ENCODE measurements around the gene NRF1. TPM values are rescaled to one million over a fixed set of nuclear protein-coding genes. Genes with fewer than 3 reads are reported as not detected.

The NRF1 gene
- total and polyA plus RNA-seq, 2 of the 13 experiments (the other 11 are each of a cell fraction or from before 2014, with no cell fraction given) = 9.3 to 10.1 TPM

DNA sequence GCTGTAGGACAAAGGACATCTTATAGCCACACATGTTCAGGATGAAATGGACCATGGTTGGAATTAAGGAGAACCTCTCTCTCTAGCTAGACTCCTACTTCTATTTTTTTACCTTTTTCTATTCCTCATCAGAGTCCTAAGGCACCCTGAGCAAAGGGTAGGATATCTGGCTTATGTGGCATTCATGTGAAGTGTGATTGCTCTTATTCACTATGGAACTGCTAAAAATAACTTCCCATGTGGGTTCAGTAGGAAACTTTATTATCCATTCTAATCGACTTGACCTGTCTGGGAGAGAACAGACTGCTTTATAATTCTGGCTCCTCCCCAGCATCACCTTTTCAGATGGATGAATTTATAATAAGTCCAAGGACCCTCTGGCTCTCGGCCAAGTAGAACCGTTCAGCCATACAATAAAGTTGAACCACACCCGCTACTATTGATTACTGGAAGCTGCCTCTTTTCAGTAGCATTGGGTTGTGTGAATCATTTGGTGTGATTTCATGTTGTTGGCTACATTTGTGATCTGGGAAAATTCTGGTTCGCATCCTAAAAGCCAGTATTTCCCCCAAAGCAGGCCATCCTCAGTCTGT lies 117.5 kb downstream of the NRF1 start:
- BruUV-seq (replicated peaks) = no TSS peak
- peaks cover 7 to 41% of the 10 kb centered on the region in 2 experiments for H3K36me3 ChIP-seq (replicated peaks in 1 of 2; ENCODE audit: control insufficient read depth in 1 of 2, insufficient read depth in 2 of 2, low read length in 2 of 2)
- no peaks in the 10 kb centered on the region for H4K20me1 ChIP-seq (ENCODE audit: insufficient read depth, low read length)
- H2AFZ ChIP-seq (ENCODE audit: low read length) = no peak overlapping the region
- no peak overlapping the region for H3K9ac ChIP-seq (ENCODE audit: insufficient read depth, low read depth, low read length)
- no peak overlapping the region for H3K4me2 ChIP-seq (ENCODE audit: low read depth, low read length)
- CTCF ChIA-PET (ENCODE audit: low intra/inter-chr PET ratio, low total read pairs) = no interaction called here
- no peaks in the 10 kb centered on the region for H3K79me2 ChIP-seq (ENCODE audit: insufficient read depth, low read length)
- H3K9me3 ChIP-seq (ENCODE audit: low read length) = no peaks in the 10 kb centered on the region
- no peak overlapping the region for H3K27ac ChIP-seq (ENCODE audit: extremely low read length, insufficient read depth, low read length)
- POLR2A ChIA-PET = no interaction called here
- ATAC-seq = no peak
- intact Hi-C loops (cut with micrococcal nuclease; ENCODE audit: unreplicated experiment) (no loop called here), in situ Hi-C loops (cut with HindIII; ENCODE audit: extremely low pct_ligation_motif_present, low pct_unique_long_range_greater_than_20kb) (no loop called here)
- no peaks in the 10 kb centered on the region for H3K27me3 ChIP-seq (ENCODE audit: control insufficient read depth in 1 of 2, insufficient read depth in 2 of 2, low read length in 2 of 2)
- no peak for DNase-seq (ENCODE audit: low spot score)
- WGBS (ENCODE audit: low lambda C conversion rate) = 85% methylated on average over 5 of the region's 5 CpGs
- TF ChIP-seq HOXA3 (CRISPR knock-in tag; IDR thresholded peaks at IDR 0.05) = no peak
- TF ChIP-seq, protein P1, sequence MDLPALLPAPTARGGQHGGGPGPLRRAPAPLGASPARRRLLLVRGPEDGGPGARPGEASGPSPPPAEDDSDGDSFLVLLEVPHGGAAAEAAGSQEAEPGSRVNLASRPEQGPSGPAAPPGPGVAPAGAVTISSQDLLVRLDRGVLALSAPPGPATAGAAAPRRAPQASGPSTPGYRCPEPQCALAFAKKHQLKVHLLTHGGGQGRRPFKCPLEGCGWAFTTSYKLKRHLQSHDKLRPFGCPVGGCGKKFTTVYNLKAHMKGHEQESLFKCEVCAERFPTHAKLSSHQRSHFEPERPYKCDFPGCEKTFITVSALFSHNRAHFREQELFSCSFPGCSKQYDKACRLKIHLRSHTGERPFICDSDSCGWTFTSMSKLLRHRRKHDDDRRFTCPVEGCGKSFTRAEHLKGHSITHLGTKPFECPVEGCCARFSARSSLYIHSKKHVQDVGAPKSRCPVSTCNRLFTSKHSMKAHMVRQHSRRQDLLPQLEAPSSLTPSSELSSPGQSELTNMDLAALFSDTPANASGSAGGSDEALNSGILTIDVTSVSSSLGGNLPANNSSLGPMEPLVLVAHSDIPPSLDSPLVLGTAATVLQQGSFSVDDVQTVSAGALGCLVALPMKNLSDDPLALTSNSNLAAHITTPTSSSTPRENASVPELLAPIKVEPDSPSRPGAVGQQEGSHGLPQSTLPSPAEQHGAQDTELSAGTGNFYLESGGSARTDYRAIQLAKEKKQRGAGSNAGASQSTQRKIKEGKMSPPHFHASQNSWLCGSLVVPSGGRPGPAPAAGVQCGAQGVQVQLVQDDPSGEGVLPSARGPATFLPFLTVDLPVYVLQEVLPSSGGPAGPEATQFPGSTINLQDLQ (CRISPR knock-in tag; IDR thresholded peaks at IDR 0.05) = no peak
- TF ChIP-seq ZNF333 (CRISPR knock-in tag; IDR thresholded peaks at IDR 0.05; ENCODE audit: borderline replicate concordance) = no peak
- TF ChIP-seq KDM6A (CRISPR knock-in tag; IDR thresholded peaks at IDR 0.05; ENCODE audit: low read depth) = no peak
- TF ChIP-seq REL (CRISPR knock-in tag; conservative IDR thresholded peaks at IDR 0.05) = no peak
- TF ChIP-seq ZNF569 (CRISPR knock-in tag; IDR thresholded peaks at IDR 0.05; ENCODE audit: borderline replicate concordance) = no peak
- TF ChIP-seq NFIB (CRISPR knock-in tag; IDR thresholded peaks at IDR 0.05; ENCODE audit: borderline replicate concordance) = no peak
- TF ChIP-seq ZNF841 (CRISPR knock-in tag; IDR thresholded peaks at IDR 0.05; ENCODE audit: borderline replicate concordance) = no peak
- no peak for FAIRE-seq
- H3K4me3 ChIP-seq (replicated peaks in 1 of 3; ENCODE audit: insufficient read depth in 1 of 3, low read depth in 2 of 3, low read length in 3 of 3) = no peak overlapping the region
- H3K4me1 ChIP-seq (ENCODE audit: insufficient read depth, low read length) = no peaks in the 10 kb centered on the region
